ENCODE results near the gene CDH22.

CDH22 gene

GRCh38 chr20:46316984-46317684 lies 8.8 kb upstream of the CDH22 start:
- no peak for TF ChIP-seq CTCF (conservative IDR thresholded peaks at IDR 0.05; ENCODE audit: low read depth, low read length)
- DNase-seq (ENCODE audit: low read depth): no peak

GRCh38 chr20:46315311-46315710 lies 7.0 kb upstream of the CDH22 start:
- no peak overlapping the region for H3K4me3 ChIP-seq (ENCODE audit: low read length)
- no peak for TF ChIP-seq CTCF (conservative IDR thresholded peaks at IDR 0.05; ENCODE audit: low read depth, low read length)
- no peak for DNase-seq (ENCODE audit: low read depth)

More at GRCh38 chr20:46316984-46317684, 8.8 kb upstream of the CDH22 start:
- no peak overlapping the region for H3K4me3 ChIP-seq (ENCODE audit: low read length)

- no peak overlapping the region for H3K4me3 ChIP-seq (ENCODE audit: low read length)
These were observed 4.9 kb upstream of the CDH22 start for GRCh38 chr20:46312945-46313861.

GRCh38 chr20:46312075-46312944 lies 4.0 kb upstream of the CDH22 start:
- peak; percentile 3 for TF ChIP-seq CTCF (conservative IDR thresholded peaks at IDR 0.05; ENCODE audit: low read depth, low read length)
- H3K4me3 ChIP-seq (ENCODE audit: low read length): no peak overlapping the region
- DNase-seq (ENCODE audit: low read depth): no peak

More at GRCh38 chr20:46312945-46313861, 4.9 kb upstream of the CDH22 start:
- TF ChIP-seq CTCF (conservative IDR thresholded peaks at IDR 0.05; ENCODE audit: low read depth, low read length): no peak
- DNase-seq (ENCODE audit: low read depth): no peak

GRCh38 chr20:46311719-46312074 lies 3.4 kb upstream of the CDH22 start:
- H3K4me3 ChIP-seq (ENCODE audit: low read length): no peak overlapping the region
- no peak for TF ChIP-seq CTCF (conservative IDR thresholded peaks at IDR 0.05; ENCODE audit: low read depth, low read length)
- DNase-seq (ENCODE audit: low read depth): no peak

- DNase-seq (ENCODE audit: low read depth): no peak
- TF ChIP-seq CTCF (conservative IDR thresholded peaks at IDR 0.05; ENCODE audit: low read depth, low read length): no peak
- H3K4me3 ChIP-seq (ENCODE audit: low read length): no peak overlapping the region
These were observed 2.8 kb upstream of the CDH22 start for GRCh38 chr20:46311039-46311650.
